ENCODE results near the gene CFAP61. TPM values are rescaled to one million over a fixed set of nuclear protein-coding genes. Genes with fewer than 3 reads are reported as not detected.

Gene CFAP61
- total and polyA plus RNA-seq, 2 experiments from 2014 or later, result 1.0 TPM; not detected in 1

GRCh38 chr20:20174089-20174835 lies 121.9 kb downstream of the CFAP61 start:
- Histone ChIP-seq H3K4me1 (ENCODE audit: insufficient read depth) (no peaks in the 10 kb centered on the region), H4K20me1 (ENCODE audit: insufficient read depth, poor library complexity, severe bottlenecking) (no peaks in the 10 kb centered on the region), H3K79me2 (no peaks in the 10 kb centered on the region), H3K9me2 (replicated peaks; ENCODE audit: insufficient read depth) (no peaks in the 10 kb centered on the region), H3K36me3 (replicated peaks; ENCODE audit: insufficient read depth, low read depth) (no peaks in the 10 kb centered on the region), H3K9me3 (ENCODE audit: low read depth) (no peaks in the 10 kb centered on the region), H3K4me2 (no peak overlapping the region), H3K27ac (no peak overlapping the region), H2AFZ (no peak overlapping the region), H3K27me3 (no peaks in the 10 kb centered on the region), H3K4me3 (no peak overlapping the region)
- TF ChIP-seq EZH2phosphoT487 (IDR thresholded peaks at IDR 0.05; ENCODE audit: low read depth, severe bottlenecking, unreplicated experiment), result no peak
- no peak for TF ChIP-seq CTCF (IDR thresholded peaks at IDR 0.05; ENCODE audit: poor library complexity)
- TF ChIP-seq EZH2 (IDR thresholded peaks at IDR 0.05; ENCODE audit: borderline replicate concordance), result no peak
- no peak for DNase-seq (ENCODE audit: low spot score)
- WGBS (ENCODE audit: low lambda C conversion rate, missing lambda C conversion rate), result 90% methylated on average over 10 of the region's 10 CpGs

GRCh38 chr20:20181322-20181721 lies 129.0 kb downstream of the CFAP61 start:
- Histone ChIP-seq H2AFZ (no peak overlapping the region), H3K79me2 (no peaks in the 10 kb centered on the region), H3K9me2 (replicated peaks; ENCODE audit: insufficient read depth) (no peaks in the 10 kb centered on the region), H3K4me3 (no peak overlapping the region), H3K4me1 (ENCODE audit: insufficient read depth) (no peaks in the 10 kb centered on the region), H3K27me3 (no peaks in the 10 kb centered on the region), H3K27ac (no peak overlapping the region), H3K36me3 (replicated peaks; ENCODE audit: insufficient read depth, low read depth) (no peaks in the 10 kb centered on the region), H3K9me3 (ENCODE audit: low read depth) (no peaks in the 10 kb centered on the region), H3K4me2 (no peak overlapping the region), H4K20me1 (ENCODE audit: insufficient read depth, poor library complexity, severe bottlenecking) (no peaks in the 10 kb centered on the region)
- no peak for DNase-seq (ENCODE audit: low spot score)
- no peak for TF ChIP-seq EZH2 (IDR thresholded peaks at IDR 0.05; ENCODE audit: borderline replicate concordance)
- no peak for TF ChIP-seq EZH2phosphoT487 (IDR thresholded peaks at IDR 0.05; ENCODE audit: low read depth, severe bottlenecking, unreplicated experiment)
- TF ChIP-seq CTCF (IDR thresholded peaks at IDR 0.05; ENCODE audit: poor library complexity), result no peak
- WGBS (ENCODE audit: low lambda C conversion rate, missing lambda C conversion rate), result 81% methylated on average over 3 of the region's 3 CpGs

- peak; percentile 10 for TF ChIP-seq CTCF (IDR thresholded peaks at IDR 0.05; ENCODE audit: poor library complexity)
- TF ChIP-seq EZH2phosphoT487 (IDR thresholded peaks at IDR 0.05; ENCODE audit: low read depth, severe bottlenecking, unreplicated experiment), result no peak
Observed at GRCh38 chr20:20184149-20184548, 131.8 kb downstream of the CFAP61 start.

More at GRCh38 chr20:20184149-20184548, 131.8 kb downstream of the CFAP61 start:
- Histone ChIP-seq H3K9me2 (replicated peaks; ENCODE audit: insufficient read depth) (no peaks in the 10 kb centered on the region), H3K79me2 (no peaks in the 10 kb centered on the region), H3K4me3 (no peak overlapping the region), H3K36me3 (replicated peaks; ENCODE audit: insufficient read depth, low read depth) (no peaks in the 10 kb centered on the region), H3K4me1 (ENCODE audit: insufficient read depth) (no peaks in the 10 kb centered on the region), H4K20me1 (ENCODE audit: insufficient read depth, poor library complexity, severe bottlenecking) (no peaks in the 10 kb centered on the region), H3K27me3 (no peaks in the 10 kb centered on the region), H3K9me3 (ENCODE audit: low read depth) (no peaks in the 10 kb centered on the region), H2AFZ (no peak overlapping the region), H3K27ac (no peak overlapping the region), H3K4me2 (no peak overlapping the region)
- DNase-seq (ENCODE audit: low spot score), result no peak
- WGBS (ENCODE audit: low lambda C conversion rate, missing lambda C conversion rate), result 78% methylated on average over 1 of the region's 1 CpG
